Fibroblast of skin of right biceps (primary cell): ENCODE data around the gene SPZ1.
A peak's percentile ranks its signal among the peaks of the same experiment; 100 is the strongest.
"Not testable (repeated sequence)": the region's sequence is repeated elsewhere in the genome, so short reads cannot be mapped to it uniquely, and the experiment has no call there.

Experiments
- DNase-seq: peaks from one replicate; pipeline ENCODE4 v3.0.0-alpha.2; 2013

Gene SPZ1, protein sequence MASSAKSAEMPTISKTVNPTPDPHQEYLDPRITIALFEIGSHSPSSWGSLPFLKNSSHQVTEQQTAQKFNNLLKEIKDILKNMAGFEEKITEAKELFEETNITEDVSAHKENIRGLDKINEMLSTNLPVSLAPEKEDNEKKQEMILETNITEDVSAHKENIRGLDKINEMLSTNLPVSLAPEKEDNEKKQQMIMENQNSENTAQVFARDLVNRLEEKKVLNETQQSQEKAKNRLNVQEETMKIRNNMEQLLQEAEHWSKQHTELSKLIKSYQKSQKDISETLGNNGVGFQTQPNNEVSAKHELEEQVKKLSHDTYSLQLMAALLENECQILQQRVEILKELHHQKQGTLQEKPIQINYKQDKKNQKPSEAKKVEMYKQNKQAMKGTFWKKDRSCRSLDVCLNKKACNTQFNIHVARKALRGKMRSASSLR

GRCh38 chr5:80319702-80320101 is at the start of gene SPZ1:
SPZ1 (plus strand) TSS chr5:80320002; CDS start chr5:80320216, 214 bp downstream.
- DNase-seq = no peak

DNA sequence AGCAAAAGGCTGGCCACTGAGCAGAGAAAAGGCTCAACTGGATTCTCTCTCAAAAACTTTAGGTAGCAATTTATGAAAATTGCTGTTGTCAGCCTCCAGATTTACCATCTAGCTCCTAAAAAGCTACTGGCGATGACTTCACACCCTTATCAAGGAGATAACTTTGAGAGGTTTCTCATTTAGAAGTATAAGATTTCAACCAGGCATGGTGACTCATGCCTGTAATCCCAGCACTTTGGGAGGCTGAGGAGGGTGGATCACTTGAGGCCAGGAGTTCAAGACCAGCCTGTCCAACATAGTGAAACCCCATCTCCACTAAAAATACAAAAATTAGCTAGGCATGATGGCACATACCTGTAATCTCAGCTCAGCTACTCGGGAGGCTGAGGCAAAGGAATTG is 49.3 kb upstream of the SPZ1 start:
- DNase-seq = not testable (repeated sequence)

DNA sequence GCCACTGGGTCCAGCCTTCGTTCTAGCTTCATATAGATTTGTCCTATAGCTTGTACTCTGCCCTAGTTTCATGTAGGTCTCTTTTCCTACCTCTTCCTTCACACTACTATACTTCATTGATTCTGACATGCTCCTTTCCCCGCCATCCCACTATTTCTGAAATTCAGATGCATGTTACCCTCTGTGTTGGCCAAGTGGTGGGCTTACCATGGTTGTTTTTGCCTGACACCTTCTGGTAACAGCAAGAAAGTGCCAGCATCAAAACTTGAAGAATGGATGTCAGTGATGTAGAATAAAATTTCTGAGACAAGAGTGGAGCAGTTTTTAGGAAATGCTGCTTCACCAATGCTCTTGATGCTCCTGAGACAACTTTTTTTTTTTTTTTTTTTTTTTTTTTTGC is 44.5 kb upstream of the SPZ1 start:
- no peak for DNase-seq

GRCh38 chr5:80276186-80276585 is 43.6 kb upstream of the SPZ1 start:
- no peak for DNase-seq

- no peak for DNase-seq
Measured at GRCh38 chr5:80277191-80277590, 42.6 kb upstream of the SPZ1 start.

- no peak for DNase-seq
Measured at GRCh38 chr5:80282054-80282453, 37.7 kb upstream of the SPZ1 start.

DNA sequence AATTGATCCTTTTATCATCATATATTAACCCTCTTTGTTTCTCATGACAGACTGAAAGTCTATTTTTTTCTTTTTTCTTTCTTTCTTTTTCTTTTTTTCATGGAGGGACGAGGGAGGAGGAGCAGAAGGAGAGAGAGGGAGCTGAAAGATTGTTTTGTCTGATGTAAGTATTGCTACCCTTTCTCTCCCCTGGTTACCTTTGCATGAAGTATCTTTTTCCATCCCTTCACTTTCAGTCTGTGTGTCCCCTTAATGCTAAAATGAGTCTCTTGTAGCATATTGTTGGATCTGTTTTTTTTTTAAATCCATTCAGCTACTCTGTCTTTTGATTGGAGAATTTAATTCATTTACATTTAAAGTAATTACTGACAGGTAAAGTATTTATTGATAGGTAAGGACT is 36.4 kb upstream of the SPZ1 start:
- DNase-seq = no peak

GRCh38 chr5:80284720-80285119 is 35.1 kb upstream of the SPZ1 start:
- no peak for DNase-seq

- no peak for DNase-seq
Measured at GRCh38 chr5:80288177-80288576, 31.6 kb upstream of the SPZ1 start.

- DNase-seq = no peak
Measured at GRCh38 chr5:80289320-80289719, 30.5 kb upstream of the SPZ1 start.

DNA sequence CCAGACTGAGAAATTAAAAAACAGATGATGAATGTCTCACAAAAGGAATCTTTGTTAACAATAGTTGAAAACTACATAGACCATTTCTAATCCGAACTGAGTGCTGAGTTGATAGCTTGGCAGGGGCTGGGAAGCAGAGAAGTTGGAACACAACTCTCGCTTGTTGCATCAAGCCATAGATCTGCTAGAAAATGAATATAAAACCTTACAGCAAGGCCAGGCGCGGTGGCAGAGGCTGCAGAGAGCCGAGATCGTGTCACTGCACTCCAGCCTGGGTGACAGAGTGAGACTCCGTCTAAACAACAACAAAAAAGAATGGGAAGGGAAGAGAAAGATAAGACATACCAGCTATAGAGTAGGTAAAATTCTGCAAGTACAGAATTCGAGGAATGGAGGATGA is 28.0 kb upstream of the SPZ1 start:
- DNase-seq = no peak

DNA sequence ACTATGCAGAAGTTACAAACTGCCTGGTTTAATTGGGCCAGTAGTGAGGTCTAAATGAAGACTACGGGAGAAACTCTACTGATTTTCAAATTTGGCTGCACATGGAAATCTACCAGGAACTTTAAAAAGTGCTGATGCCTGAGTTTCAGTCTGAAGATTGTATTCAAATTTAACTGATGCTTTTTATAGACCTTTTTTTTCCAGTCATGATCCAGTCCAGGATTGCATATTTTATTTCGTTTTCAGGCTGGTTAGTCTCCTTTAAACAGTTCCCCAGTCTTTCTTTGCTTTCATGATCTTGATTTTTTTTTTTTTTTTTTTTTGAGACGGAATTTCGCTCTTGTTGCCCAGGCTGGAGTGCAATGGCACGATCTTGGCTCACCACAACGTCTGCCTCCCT is 23.7 kb upstream of the SPZ1 start:
- no peak for DNase-seq

DNA sequence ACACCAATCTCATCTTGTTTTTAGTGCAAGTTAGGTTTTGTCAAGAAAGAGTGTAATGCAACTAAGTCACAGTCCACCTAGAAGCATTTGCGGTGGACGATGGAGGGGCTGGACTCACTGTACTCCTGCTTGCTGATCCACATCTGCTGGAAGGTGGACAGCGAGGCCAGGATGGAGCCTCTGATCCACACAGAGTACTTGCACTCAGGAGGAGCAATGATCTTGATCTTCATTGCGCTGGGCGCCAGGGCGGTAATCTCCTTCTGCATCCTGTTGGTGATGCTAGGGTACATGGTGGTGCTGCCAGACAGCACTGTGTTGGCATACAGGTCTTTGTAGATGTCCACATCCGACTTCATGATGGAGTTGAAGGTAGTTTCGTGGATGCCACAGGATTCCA is 20.2 kb upstream of the SPZ1 start:
- DNase-seq = no peak

DNA sequence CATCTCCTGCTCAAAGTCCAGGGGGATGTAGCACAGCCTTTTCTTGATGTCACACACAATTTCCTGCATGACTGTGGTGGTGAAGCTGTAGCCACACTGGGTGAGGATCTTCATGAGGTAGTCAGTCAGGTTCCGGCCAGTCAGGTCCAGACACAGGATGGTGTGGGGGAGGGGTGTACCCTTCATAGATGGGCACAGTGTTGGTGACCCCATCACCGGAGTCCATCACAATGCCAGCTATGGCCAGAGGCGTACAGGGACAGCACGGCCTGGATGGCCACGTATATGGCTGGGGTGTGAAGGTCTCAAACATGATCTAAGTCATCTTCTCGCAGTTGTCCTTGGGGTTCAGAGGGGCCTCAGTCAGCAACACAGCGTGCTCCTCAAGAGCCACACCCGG is 19.7 kb upstream of the SPZ1 start:
- DNase-seq = no peak

DNA sequence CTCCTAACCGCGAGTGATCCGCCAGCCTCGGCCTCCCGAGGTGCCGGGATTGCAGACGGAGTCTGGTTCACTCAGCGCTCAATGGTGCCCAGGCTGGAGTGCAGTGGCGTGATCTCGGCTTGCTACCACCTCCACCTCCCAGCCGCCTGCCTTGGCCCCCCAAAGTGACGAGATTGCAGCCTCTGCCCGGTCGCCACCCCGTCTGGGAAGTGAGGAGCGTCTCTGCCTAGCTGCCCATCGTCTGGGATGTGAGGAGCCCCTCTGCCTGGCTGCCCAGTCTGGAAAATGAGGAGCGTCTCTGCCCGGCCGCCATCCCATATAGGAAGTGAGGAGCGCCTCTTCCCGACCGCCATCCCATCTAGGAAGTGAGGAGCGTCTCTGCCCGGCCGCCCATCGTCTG is 19.0 kb upstream of the SPZ1 start:
- DNase-seq = not testable (repeated sequence)

GRCh38 chr5:80301342-80301741 is 18.5 kb upstream of the SPZ1 start:
- not testable (repeated sequence) for DNase-seq

DNA sequence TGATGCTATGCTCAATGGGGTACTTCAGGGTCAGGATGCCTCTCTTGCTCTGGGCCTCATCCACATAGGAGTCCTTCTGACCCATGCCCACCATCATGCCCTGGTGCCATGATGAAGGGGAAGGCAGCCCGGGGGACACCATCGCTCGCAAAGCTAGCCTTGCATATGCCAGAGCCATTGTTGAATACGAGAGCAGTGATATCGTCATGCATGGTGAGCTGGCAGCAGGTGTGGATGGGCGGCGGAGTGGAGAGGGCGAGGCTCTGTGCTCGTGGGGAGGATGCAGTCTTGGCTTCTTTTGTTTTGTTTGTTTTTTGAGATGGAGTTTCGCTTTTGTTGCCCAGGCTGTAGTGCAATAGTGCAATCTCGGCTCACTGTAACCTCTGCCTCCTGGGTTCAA is 17.2 kb upstream of the SPZ1 start:
- no peak for DNase-seq

- DNase-seq = no peak
Measured at GRCh38 chr5:80308526-80308925, 11.3 kb upstream of the SPZ1 start.

DNA sequence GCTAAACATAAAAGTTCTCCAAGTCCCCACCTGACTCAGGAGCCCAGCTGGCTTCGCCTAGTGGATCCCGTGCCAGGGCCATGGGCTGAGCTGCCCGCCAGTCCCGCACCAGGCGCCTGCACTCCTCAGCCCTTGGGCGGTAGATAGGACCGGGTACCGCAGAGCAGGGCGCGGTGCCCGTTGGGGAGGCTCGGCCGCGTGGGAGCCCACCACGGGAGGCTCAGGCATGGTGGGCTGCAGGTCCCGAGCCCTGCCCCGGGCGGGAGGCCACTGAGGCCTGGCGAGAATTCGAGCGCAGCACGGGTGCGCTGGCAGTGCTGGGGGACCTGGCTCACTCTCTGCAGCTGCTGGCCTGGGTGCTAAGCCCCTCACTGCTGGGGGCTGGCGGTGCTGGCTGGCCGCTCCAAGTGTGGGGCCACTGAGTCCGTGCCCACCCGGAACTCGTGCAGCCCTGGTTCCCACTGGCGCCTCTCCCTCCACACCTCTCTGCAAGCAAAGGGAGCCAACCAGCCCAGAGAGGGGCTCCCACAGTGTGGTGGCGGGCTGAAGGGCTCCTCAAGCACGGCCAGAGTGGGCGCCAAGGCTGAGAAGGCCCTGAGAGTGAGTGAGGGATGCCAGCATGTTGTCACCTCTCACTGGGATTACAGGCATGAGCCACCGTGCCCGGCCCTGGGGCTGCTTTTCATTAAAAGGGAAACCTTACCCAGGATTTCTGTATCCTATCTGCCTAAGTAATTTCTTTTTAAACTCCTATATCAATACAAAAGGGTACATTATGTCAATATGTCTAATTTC is 9.7 kb upstream of the SPZ1 start:
- no peak for DNase-seq

- DNase-seq = no peak
Measured at GRCh38 chr5:80315244-80315643, 4.6 kb upstream of the SPZ1 start.

GRCh38 chr5:80318212-80318611 is 1.6 kb upstream of the SPZ1 start:
- DNase-seq = peak; percentile 23

DNA sequence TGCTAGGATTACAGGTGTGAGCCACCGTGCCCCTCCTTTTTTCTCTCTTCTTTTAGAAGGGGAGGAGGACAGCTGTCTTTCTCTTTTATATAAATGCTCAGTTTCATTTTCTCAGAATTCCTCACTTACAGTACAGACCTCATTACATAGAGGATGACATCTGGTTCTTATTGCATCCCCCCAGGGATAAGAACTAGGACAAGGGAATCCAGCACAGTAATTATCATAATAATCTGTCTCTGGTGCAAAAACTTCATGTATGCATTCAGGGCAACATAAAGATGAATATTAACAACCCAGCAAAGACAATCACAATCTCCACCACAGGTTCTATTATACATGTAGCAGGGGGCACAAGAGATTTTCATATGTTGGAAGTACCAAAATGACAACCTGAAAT is 5.1 kb downstream of the SPZ1 start:
- DNase-seq = no peak

DNA sequence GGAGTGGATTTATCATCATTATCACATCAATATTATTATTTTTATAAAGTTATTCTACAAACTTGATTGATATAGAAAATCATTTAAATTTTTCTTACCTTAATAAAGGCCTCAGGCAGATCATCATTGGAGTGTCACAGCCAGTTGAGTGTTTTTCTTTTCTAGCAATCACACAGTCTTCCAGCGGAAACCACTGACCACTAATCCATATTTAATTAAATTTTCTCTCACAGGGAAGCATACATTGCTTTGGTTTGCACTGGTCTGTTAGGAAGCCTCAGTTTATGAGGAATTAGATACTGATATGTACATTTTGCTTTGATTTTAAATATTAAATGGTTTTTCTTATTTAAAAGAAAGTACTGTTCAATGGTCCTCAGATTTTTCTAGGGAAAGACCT is 6.7 kb downstream of the SPZ1 start:
- DNase-seq = no peak

GRCh38 chr5:80337379-80337778 is 17.6 kb downstream of the SPZ1 start:
- no peak for DNase-seq
